ENCODE measurements around the gene KSR2. TPM values are rescaled to one million over a fixed set of nuclear protein-coding genes. Genes with fewer than 3 reads are reported as not detected.
"Not testable (repeated sequence)": the region's sequence is repeated elsewhere in the genome, so short reads cannot be mapped to it uniquely, and the experiment has no call there.

The KSR2 gene
- total RNA-seq, 1 donor from 2014 or later: not detected

GRCh38 chr12:117861691-117862090, 107.1 kb downstream of the KSR2 start:
- Histone ChIP-seq H3K27me3 (ENCODE audit: control insufficient read depth, insufficient read depth, low read length) (no peaks in the 10 kb centered on the region), H3K4me3 (ENCODE audit: low read depth, low read length) (no peak overlapping the region), H3K36me3 (ENCODE audit: control insufficient read depth, insufficient read depth, low read length) (no peaks in the 10 kb centered on the region)
- no peak for DNase-seq (ENCODE audit: low read depth)
- no peak for FAIRE-seq
- TF ChIP-seq CTCF (IDR thresholded peaks at IDR 0.05; ENCODE audit: insufficient read depth, low read length, severe bottlenecking): no peak

GRCh38 chr12:117860787-117861290, 108.0 kb downstream of the KSR2 start:
- not testable (repeated sequence) for H3K4me3 ChIP-seq (ENCODE audit: low read depth, low read length); DNase-seq (ENCODE audit: low read depth); H3K36me3 ChIP-seq (ENCODE audit: control insufficient read depth, insufficient read depth, low read length); FAIRE-seq; H3K27me3 ChIP-seq (ENCODE audit: control insufficient read depth, insufficient read depth, low read length)

- no peak for DNase-seq (ENCODE audit: low read depth)
- Histone ChIP-seq H3K4me3 (ENCODE audit: low read depth, low read length) (no peak overlapping the region), H3K27me3 (ENCODE audit: control insufficient read depth, insufficient read depth, low read length) (no peaks in the 10 kb centered on the region), H3K36me3 (ENCODE audit: control insufficient read depth, insufficient read depth, low read length) (no peaks in the 10 kb centered on the region)
- no peak for TF ChIP-seq CTCF (IDR thresholded peaks at IDR 0.05; ENCODE audit: insufficient read depth, low read length, severe bottlenecking)
- FAIRE-seq: no peak
These were observed 108.7 kb downstream of the KSR2 start for GRCh38 chr12:117860111-117860510.

- no peaks in the 10 kb centered on the region for H3K27me3 ChIP-seq (ENCODE audit: control insufficient read depth, insufficient read depth, low read length)
- H3K4me3 ChIP-seq (ENCODE audit: low read depth, low read length): no peak overlapping the region
- H3K36me3 ChIP-seq (ENCODE audit: control insufficient read depth, insufficient read depth, low read length): no peaks in the 10 kb centered on the region
- TF ChIP-seq CTCF (IDR thresholded peaks at IDR 0.05; ENCODE audit: insufficient read depth, low read length, severe bottlenecking): peak; percentile 43
- FAIRE-seq (no peak), DNase-seq (ENCODE audit: low read depth) (peak; percentile 38)
These were observed 110.9 kb downstream of the KSR2 start for GRCh38 chr12:117857632-117858612.

GRCh38 chr12:117857139-117857538, 111.7 kb downstream of the KSR2 start:
- not testable (repeated sequence) for H3K27me3 ChIP-seq (ENCODE audit: control insufficient read depth, insufficient read depth, low read length); FAIRE-seq; H3K36me3 ChIP-seq (ENCODE audit: control insufficient read depth, insufficient read depth, low read length); H3K4me3 ChIP-seq (ENCODE audit: low read depth, low read length)
- DNase-seq (ENCODE audit: low read depth): peak; percentile 76

GRCh38 chr12:117855165-117855564, 113.6 kb downstream of the KSR2 start:
- Histone ChIP-seq H3K36me3 (ENCODE audit: control insufficient read depth, insufficient read depth, low read length) (no peaks in the 10 kb centered on the region), H3K4me3 (ENCODE audit: low read depth, low read length) (no peak overlapping the region), H3K27me3 (ENCODE audit: control insufficient read depth, insufficient read depth, low read length) (no peaks in the 10 kb centered on the region)
- no peak for FAIRE-seq
- DNase-seq (ENCODE audit: low read depth): no peak
- TF ChIP-seq CTCF (IDR thresholded peaks at IDR 0.05; ENCODE audit: insufficient read depth, low read length, severe bottlenecking): no peak
